GM12878 (cell line): ENCODE results near the gene SORL1. TPM values are rescaled to one million over a fixed set of nuclear protein-coding genes. Genes with fewer than 3 reads are reported as not detected.

Experiments used
- ATAC-seq: fragments of 200-7000 bp; cut with Tn5 transposase; 3 replicates; pipeline ENCODE4 v1.9.1; 2020; ENCODE audit warnings: mild to moderate bottlenecking, moderate library complexity
- BruUV-seq: library from RNA; stranded (reverse); fragments of 400-500 nt; replicated peaks from 2 replicates; lab custom pipeline; 2021; lab: Mats Ljungman, UMichigan
- CTCF ChIA-PET: fragments of 300-600 bp; sonication (Branson Sonifier 250); formaldehyde crosslinking; extraction: SDS; loops from one replicate; lab custom pipeline; 2021; ENCODE audit warnings: inconsistent platforms; lab: Yijun Ruan, JAX
- POLR2A ChIA-PET: fragments of 350-600 bp; formaldehyde crosslinking; extraction: SDS; loops from one replicate; lab custom pipeline; 2021; ENCODE audit warnings: inconsistent platforms; lab: Charles Lee
- RAD21 ChIA-PET: fragments of 300-600 bp; sonication (Branson Sonifier 250); formaldehyde crosslinking; loops from one replicate; lab custom pipeline; 2023; ENCODE audit warnings: antibody characterized with exemption; ENCODE audit not compliant: unreplicated experiment; lab: Charles Lee
- SMC1A ChIA-PET: fragments of 300-600 bp; sonication (Branson Sonifier 250); formaldehyde crosslinking; loops from one replicate; lab custom pipeline; 2023; ENCODE audit not compliant: unreplicated experiment, uncharacterized antibody; lab: Charles Lee
- DNase-seq: peaks from one replicate; pipeline ENCODE4 v3.0.0-alpha.2; 2011; ENCODE audit warnings: low read depth, low spot score
- FAIRE-seq: peaks from 3 replicates; lab custom pipeline; 2011; peaks lifted over from hg19 to GRCh38; lab: Jason Lieb, UNC
- H2AFZ ChIP-seq: 2 replicates; pipeline ENCODE4 v1.6.0; 2011; ENCODE audit warnings: low read depth, low read length, control low read depth; ENCODE audit not compliant: control insufficient read depth
- H3K27ac ChIP-seq: 2 replicates; pipeline ENCODE4 v1.5.1; 2011; ENCODE audit warnings: control low read depth; ENCODE audit not compliant: control insufficient read depth, insufficient read depth
- H3K27me3 ChIP-seq, 2 experiments: replicated peaks in 1 of 2; 2 replicates each; pipeline versions ENCODE4 v1.6.0 to v1.6.1; 2011; ENCODE audit warnings: low read length in 1 of 2; ENCODE audit not compliant: control insufficient read depth in 2 of 2, insufficient read depth in 2 of 2
- H3K36me3 ChIP-seq, 2 experiments: 2 replicates each; pipeline ENCODE4 v1.5.1; 2011; ENCODE audit warnings: low read length in 1 of 2; ENCODE audit not compliant: control insufficient read depth in 2 of 2, insufficient read depth in 2 of 2
- H3K4me1 ChIP-seq: 2 replicates; pipeline ENCODE4 v1.6.1; 2011; ENCODE audit warnings: mild to moderate bottlenecking, low read length, moderate library complexity, mixed read lengths; ENCODE audit not compliant: control insufficient read depth, insufficient read depth
- H3K4me2 ChIP-seq: 2 replicates; pipeline ENCODE4 v1.6.0; 2011; ENCODE audit warnings: control low read depth; ENCODE audit not compliant: control insufficient read depth, insufficient read depth
- H3K4me3 ChIP-seq: fragments of 200-600 bp; sonication (generic); 2 replicates; pipeline ENCODE4 v1.5.1; 2016
- H3K79me2 ChIP-seq: 2 replicates; pipeline ENCODE4 v1.6.0; 2011; ENCODE audit warnings: low read length; ENCODE audit not compliant: control insufficient read depth, insufficient read depth
- H3K9ac ChIP-seq: 2 replicates; pipeline ENCODE4 v1.8.0; 2011; ENCODE audit warnings: low read length, control low read depth, mixed read lengths; ENCODE audit not compliant: control insufficient read depth, insufficient read depth
- H3K9me3 ChIP-seq: replicated peaks from 3 replicates; pipeline ENCODE4 v1.5.1; 2011; ENCODE audit warnings: mild to moderate bottlenecking, low read length; ENCODE audit not compliant: control insufficient read depth, insufficient read depth
- H4K20me1 ChIP-seq: 2 replicates; pipeline ENCODE4 v1.6.0; 2011; ENCODE audit not compliant: control insufficient read depth, insufficient read depth
- BHLHE40 ChIP-seq, 2 experiments: fragments of 450-650 bp in 1 of 2; IDR thresholded peaks; 2 replicates each; pipeline ENCODE4 v1.6.1; 2011 to 2017; ENCODE audit warnings: low read depth in 2 of 2, borderline replicate concordance in 1 of 2, improper control_type of control experiment in 1 of 2, low read length in 1 of 2, mild to moderate bottlenecking in 1 of 2
- CREM ChIP-seq: IDR thresholded peaks from 2 replicates; pipeline ENCODE4 v1.6.1; 2014; ENCODE audit warnings: antibody characterized with exemption, low read depth
- NFIC ChIP-seq: IDR thresholded peaks from 2 replicates; pipeline ENCODE4 v1.6.1; 2012; ENCODE audit warnings: low read depth, mild to moderate bottlenecking, inconsistent platforms, low read length, moderate library complexity
- RBBP5 ChIP-seq: fragments of 200-600 bp; sonication (generic); conservative IDR thresholded peaks from 2 replicates; pipeline ENCODE4 v1.6.1; 2016
- TAF1 ChIP-seq: IDR thresholded peaks from 2 replicates; pipeline ENCODE4 v1.6.1; 2011; ENCODE audit warnings: mild to moderate bottlenecking, low read depth, low read length, borderline replicate concordance
- ZZZ3 ChIP-seq: IDR thresholded peaks from 2 replicates; pipeline ENCODE4 v1.6.1; 2011; ENCODE audit warnings: low read depth; ENCODE audit not compliant: control insufficient read depth, insufficient read length
- WGBS: methylation state at CpG from one replicate; pipeline ENCODE4 v1.1.6; 2016; ENCODE audit warnings: low lambda C conversion rate; ENCODE audit not compliant: insufficient replicate concordance, insufficient coverage; ENCODE audit errors: missing lambda C conversion rate; 5-methylcytosine and 5-hydroxymethylcytosine counted together
- in situ Hi-C: fragments of 300-500 bp; cut with MboI; formaldehyde crosslinking; loops from 9 replicates; pipeline ENCODE4 v1.14.3; 2018; ENCODE audit warnings: mixed read lengths
- intact Hi-C: fragments of 100-400 bp; cut with micrococcal nuclease; formaldehyde crosslinking; loops from one replicate; pipeline ENCODE4 v1.14.2; 2022; ENCODE audit not compliant: unreplicated experiment
- polyA plus RNA-seq, 11 experiments: library from polyadenylated mRNA; depleted of rRNA in 4 of 11; unstranded in 6 of 11; stranded (reverse) in 5 of 11; fragments of >200 nt; fragmentation: Nextera tagmentation in 4 of 11; fragmentation: Illumina TruSeq in 1 of 11; extraction: Ambion mirVana in 4 of 11; extraction: Trizol in 1 of 11; gene quantifications; 1 replicate in 1 of 11; 2 replicates in 10 of 11; pipeline versions ENCODE4 v1.2.1 to v1.2.3, GENCODE V29; 2011 to 2016; ENCODE audit warnings: inconsistent platforms in 2 of 11, missing spikeins in 2 of 11, low read depth in 1 of 11
- total RNA-seq, 4 experiments: library from RNA; depleted of rRNA in 3 of 4; stranded (reverse); fragments of >200 nt in 3 of 4; fragmentation: Illumina TruSeq in 1 of 4; extraction: Trizol in 1 of 4; gene quantifications; 2 replicates each; pipeline versions ENCODE4 v1.2.1 to v1.2.3, GENCODE V29; 2013 to 2021
- TF ChIP-seq, protein P1 (sequence below): IDR thresholded peaks from 2 replicates; pipeline ENCODE4 v1.6.1; 2011; ENCODE audit warnings: borderline replicate concordance, low read depth, mild to moderate bottlenecking, moderate library complexity, low read length; ENCODE audit not compliant: insufficient read depth, poor library complexity, severe bottlenecking
- TF ChIP-seq, protein P2 (sequence below): IDR thresholded peaks from 2 replicates; pipeline ENCODE4 v1.6.1; 2012; ENCODE audit warnings: low read depth, low read length, improper control_type of control experiment
- TF ChIP-seq, protein P3 (sequence below): fragments of 150-350 bp; IDR thresholded peaks from 2 replicates; pipeline ENCODE4 v1.6.1; 2014; ENCODE audit warnings: mild to moderate bottlenecking, low read depth, low read length
- TF ChIP-seq, protein P4 (sequence below): fragments of 450-650 bp; IDR thresholded peaks from 2 replicates; pipeline ENCODE4 v1.6.1; 2017; ENCODE audit warnings: mild to moderate bottlenecking, low read depth, inconsistent platforms; ENCODE audit not compliant: poor library complexity, severe bottlenecking

SORL1 gene
- total and polyA plus RNA-seq, 10 of the 15 experiments (the other 5 are each of a cell fraction or from before 2014, with no cell fraction given), result 20.2 to 107 (median 59.9) TPM

DNA sequence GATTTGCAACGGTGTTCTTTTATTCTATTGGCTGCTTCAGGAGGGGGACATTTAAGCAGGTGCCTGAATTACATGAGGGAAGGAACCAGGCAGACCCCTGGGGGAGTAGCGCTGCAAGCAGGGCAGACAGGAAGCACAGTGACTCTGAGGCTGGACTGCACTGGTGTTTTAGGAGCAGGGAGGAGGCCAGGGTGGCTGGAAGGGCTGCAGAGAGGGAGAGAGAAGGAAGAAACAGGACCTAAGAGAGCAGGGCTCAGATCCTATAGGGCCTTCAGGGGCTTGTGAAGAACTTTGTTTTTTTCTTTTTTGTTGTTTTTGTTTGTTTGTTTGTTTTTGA, 63.2 kb downstream of the SORL1 start:
- no TSS peak for BruUV-seq
- RAD21 ChIA-PET, result no interaction called here
- CTCF ChIA-PET, result no interaction called here
- FAIRE-seq, result no peak
- intact Hi-C loops (no loop called here), in situ Hi-C loops (no loop called here)
- H3K9me3 ChIP-seq, result no peaks in the 10 kb centered on the region
- H2AFZ ChIP-seq, result no peak overlapping the region
- SMC1A ChIA-PET, result no interaction called here
- H4K20me1 ChIP-seq, result no peaks in the 10 kb centered on the region
- POLR2A ChIA-PET, result no interaction called here
- H3K36me3 ChIP-seq, result peaks cover 29 to 53% of the 10 kb centered on the region in 2 experiments
- 63% methylated on average over 2 of the region's 2 CpGs for WGBS
- peaks cover 4% of the 10 kb centered on the region; the same call in 1 of the 2 replicates for H3K4me1 ChIP-seq
- peaks cover 1% of the 10 kb centered on the region for H3K79me2 ChIP-seq
- no peak overlapping the region for H3K4me2 ChIP-seq
- DNase-seq, result no peak
- H3K27me3 ChIP-seq, result no peaks in the 10 kb centered on the region
- no peak overlapping the region for H3K27ac ChIP-seq
- no peak overlapping the region for H3K9ac ChIP-seq
- no peak overlapping the region for H3K4me3 ChIP-seq
- TF ChIP-seq, protein P1, sequence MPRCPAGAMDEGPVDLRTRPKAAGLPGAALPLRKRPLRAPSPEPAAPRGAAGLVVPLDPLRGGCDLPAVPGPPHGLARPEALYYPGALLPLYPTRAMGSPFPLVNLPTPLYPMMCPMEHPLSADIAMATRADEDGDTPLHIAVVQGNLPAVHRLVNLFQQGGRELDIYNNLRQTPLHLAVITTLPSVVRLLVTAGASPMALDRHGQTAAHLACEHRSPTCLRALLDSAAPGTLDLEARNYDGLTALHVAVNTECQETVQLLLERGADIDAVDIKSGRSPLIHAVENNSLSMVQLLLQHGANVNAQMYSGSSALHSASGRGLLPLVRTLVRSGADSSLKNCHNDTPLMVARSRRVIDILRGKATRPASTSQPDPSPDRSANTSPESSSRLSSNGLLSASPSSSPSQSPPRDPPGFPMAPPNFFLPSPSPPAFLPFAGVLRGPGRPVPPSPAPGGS, result no peak
- TF ChIP-seq, protein P2, sequence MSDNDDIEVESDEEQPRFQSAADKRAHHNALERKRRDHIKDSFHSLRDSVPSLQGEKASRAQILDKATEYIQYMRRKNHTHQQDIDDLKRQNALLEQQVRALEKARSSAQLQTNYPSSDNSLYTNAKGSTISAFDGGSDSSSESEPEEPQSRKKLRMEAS, result no peak
- TF ChIP-seq NFIC (no peak), TAF1 (no peak), ZZZ3 (no peak), CREM (no peak), RBBP5 (no peak), BHLHE40 (IDR thresholded peaks at IDR 0.05; ENCODE audit: borderline replicate concordance in 1 of 2, low read depth in 2 of 2, low read length in 1 of 2) (no peak)
- TF ChIP-seq, protein P3, sequence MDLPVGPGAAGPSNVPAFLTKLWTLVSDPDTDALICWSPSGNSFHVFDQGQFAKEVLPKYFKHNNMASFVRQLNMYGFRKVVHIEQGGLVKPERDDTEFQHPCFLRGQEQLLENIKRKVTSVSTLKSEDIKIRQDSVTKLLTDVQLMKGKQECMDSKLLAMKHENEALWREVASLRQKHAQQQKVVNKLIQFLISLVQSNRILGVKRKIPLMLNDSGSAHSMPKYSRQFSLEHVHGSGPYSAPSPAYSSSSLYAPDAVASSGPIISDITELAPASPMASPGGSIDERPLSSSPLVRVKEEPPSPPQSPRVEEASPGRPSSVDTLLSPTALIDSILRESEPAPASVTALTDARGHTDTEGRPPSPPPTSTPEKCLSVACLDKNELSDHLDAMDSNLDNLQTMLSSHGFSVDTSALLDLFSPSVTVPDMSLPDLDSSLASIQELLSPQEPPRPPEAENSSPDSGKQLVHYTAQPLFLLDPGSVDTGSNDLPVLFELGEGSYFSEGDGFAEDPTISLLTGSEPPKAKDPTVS, result no peak
- TF ChIP-seq, protein P4, sequence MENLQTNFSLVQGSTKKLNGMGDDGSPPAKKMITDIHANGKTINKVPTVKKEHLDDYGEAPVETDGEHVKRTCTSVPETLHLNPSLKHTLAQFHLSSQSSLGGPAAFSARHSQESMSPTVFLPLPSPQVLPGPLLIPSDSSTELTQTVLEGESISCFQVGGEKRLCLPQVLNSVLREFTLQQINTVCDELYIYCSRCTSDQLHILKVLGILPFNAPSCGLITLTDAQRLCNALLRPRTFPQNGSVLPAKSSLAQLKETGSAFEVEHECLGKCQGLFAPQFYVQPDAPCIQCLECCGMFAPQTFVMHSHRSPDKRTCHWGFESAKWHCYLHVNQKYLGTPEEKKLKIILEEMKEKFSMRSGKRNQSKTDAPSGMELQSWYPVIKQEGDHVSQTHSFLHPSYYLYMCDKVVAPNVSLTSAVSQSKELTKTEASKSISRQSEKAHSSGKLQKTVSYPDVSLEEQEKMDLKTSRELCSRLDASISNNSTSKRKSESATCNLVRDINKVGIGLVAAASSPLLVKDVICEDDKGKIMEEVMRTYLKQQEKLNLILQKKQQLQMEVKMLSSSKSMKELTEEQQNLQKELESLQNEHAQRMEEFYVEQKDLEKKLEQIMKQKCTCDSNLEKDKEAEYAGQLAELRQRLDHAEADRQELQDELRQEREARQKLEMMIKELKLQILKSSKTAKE, result no peak
- no peak for ATAC-seq
